ENCODE measurements around the gene TMEM161A. TPM values are rescaled to one million over a fixed set of nuclear protein-coding genes. Genes with fewer than 3 reads are reported as not detected.

Gene TMEM161A
- total RNA-seq, 2 experiments from 2014 or later, result 23.1 to 24.1 TPM

DNA sequence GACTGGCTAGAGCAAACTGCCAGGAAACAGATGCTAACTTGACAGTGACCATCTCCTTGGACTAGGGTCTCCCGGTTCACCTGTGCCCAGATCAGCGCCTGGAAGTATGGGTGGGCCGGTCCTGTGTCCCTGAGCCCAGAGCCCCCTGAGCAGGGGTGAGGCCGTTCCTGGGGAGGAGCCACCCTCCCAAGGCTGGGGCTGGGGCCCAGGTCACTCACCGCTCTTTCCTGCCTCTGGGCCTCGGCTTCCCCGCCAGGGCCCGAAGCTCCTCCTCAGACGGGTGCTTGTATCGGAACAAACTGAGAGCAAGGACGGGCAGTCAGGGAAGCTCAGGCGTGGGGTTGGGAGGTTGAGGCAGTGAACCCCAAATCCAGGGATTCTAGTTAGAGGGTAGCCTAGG, 5.4 kb downstream of the TMEM161A start:
- Mint-ChIP-seq H3K4me1 (peaks cover 16% of the 10 kb centered on the region), H3K27me3 (no peaks in the 10 kb centered on the region), H3K27ac (no peak overlapping the region), H3K9me3 (peaks cover 5% of the 10 kb centered on the region), H3K4me3 (no peak overlapping the region), H3K36me3 (ENCODE audit: low read depth) (peaks cover 19% of the 10 kb centered on the region)
- ChIA-PET CTCF (no interaction called here), POLR2A (no interaction called here)
- DNase-seq, result no peak

DNA sequence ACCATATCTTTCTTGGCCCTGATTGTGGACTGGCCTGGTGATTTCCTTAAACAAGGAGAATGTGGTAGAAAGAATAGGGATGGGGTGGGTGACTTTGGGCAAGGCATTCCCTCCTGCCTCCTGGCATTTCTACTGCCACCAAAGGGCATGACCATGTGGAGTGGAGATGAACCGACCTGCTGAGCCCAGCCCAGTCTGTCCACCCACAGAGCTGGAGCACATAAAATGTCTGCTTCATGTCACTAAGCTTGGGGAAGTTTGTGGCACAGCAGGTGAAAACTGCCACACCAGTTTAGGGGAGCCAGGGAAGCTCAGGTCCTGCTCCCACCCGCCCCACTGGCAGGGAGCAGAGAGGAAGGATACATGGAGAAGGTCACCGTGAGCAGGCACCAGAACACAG, 6.3 kb downstream of the TMEM161A start:
- POLR2A ChIA-PET, result no interaction called here
- peaks cover 5% of the 10 kb centered on the region for H3K9me3 Mint-ChIP-seq
- DNase-seq, result no peak
- no peaks in the 10 kb centered on the region for H3K27me3 Mint-ChIP-seq
- H3K27ac Mint-ChIP-seq, result no peak overlapping the region
- peaks cover 9% of the 10 kb centered on the region for H3K4me1 Mint-ChIP-seq
- peaks cover 20% of the 10 kb centered on the region for H3K36me3 Mint-ChIP-seq (ENCODE audit: low read depth)
- no peak overlapping the region for H3K4me3 Mint-ChIP-seq
- CTCF ChIA-PET, result no interaction called here

DNA sequence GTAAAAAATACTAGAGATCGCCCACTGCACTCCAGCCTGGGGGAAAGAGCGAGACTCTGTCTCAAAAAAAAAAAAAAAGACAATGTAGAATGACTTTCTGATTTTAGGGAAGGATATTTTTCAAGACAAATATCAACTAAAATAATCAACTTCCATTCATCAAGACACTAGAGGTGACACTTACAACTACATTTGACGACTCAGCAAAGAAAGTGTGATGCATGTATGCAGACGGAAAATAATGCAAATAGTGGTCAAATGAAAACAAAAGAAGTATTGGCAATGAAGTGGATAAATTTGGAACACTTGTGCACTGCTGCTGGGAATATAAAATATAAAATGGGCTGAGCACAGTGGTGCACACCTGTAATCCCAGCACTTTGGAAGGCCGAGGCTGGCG, 12.2 kb downstream of the TMEM161A start:
- no peak for DNase-seq
- H3K27me3 Mint-ChIP-seq, result no peaks in the 10 kb centered on the region
- CTCF ChIA-PET, result no interaction called here
- H3K4me3 Mint-ChIP-seq, result no peak overlapping the region
- no peak overlapping the region for H3K27ac Mint-ChIP-seq
- H3K36me3 Mint-ChIP-seq (ENCODE audit: low read depth), result peaks cover 25% of the 10 kb centered on the region
- H3K9me3 Mint-ChIP-seq, result peaks cover 2% of the 10 kb centered on the region
- POLR2A ChIA-PET, result no interaction called here
- peaks cover 4% of the 10 kb centered on the region for H3K4me1 Mint-ChIP-seq

DNA sequence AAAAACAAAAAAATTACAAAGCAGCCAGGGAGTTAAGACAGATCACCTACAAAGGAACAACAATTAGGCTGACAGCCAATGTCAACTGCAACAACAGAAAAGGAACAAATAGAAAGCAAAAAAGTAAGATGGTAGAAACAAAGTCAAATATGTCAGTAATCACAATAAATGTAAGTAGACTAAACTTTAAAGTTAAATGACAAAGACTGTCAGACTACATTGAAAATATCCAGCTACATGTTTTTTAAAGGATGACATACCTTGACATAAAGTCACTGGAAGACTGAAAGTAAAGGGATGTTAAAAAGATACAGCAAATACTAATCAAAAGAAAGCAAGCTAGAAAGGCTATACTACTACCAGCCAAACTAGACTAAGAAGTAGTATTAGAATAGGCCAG, 14.9 kb downstream of the TMEM161A start:
- H3K27me3 Mint-ChIP-seq, result no peaks in the 10 kb centered on the region
- ChIA-PET POLR2A (no interaction called here), CTCF (no interaction called here)
- peaks cover 2% of the 10 kb centered on the region for H3K9me3 Mint-ChIP-seq
- H3K4me1 Mint-ChIP-seq, result peaks cover 4% of the 10 kb centered on the region
- no peak overlapping the region for H3K4me3 Mint-ChIP-seq
- DNase-seq, result no peak
- peaks cover 22% of the 10 kb centered on the region for H3K36me3 Mint-ChIP-seq (ENCODE audit: low read depth)
- no peak overlapping the region for H3K27ac Mint-ChIP-seq

DNA sequence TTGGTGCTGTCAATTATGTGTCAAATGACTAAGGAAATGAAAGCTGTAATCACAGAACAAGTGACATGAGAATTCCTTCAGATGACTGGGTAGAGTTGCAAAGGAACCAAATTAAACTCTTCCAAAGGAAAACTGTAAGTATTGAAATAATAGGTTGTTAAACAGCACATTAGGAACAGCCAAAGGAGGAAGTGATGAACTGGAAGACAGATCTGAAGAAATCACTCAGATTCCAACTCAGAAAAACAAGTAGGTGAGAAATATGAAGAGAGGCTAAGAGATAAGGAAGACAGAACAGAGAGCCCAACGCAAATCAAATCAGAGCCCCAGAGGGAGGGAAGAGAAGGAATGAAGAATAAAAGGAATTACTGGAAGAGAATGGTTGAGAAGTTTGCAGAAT, 15.4 kb downstream of the TMEM161A start:
- H3K9me3 Mint-ChIP-seq, result peaks cover 2% of the 10 kb centered on the region
- CTCF ChIA-PET, result no interaction called here
- H3K27me3 Mint-ChIP-seq, result no peaks in the 10 kb centered on the region
- no peak overlapping the region for H3K27ac Mint-ChIP-seq
- H3K36me3 Mint-ChIP-seq (ENCODE audit: low read depth), result peaks cover 21% of the 10 kb centered on the region
- no peak overlapping the region for H3K4me3 Mint-ChIP-seq
- DNase-seq, result no peak
- POLR2A ChIA-PET, result no interaction called here
- peaks cover 4% of the 10 kb centered on the region for H3K4me1 Mint-ChIP-seq

DNA sequence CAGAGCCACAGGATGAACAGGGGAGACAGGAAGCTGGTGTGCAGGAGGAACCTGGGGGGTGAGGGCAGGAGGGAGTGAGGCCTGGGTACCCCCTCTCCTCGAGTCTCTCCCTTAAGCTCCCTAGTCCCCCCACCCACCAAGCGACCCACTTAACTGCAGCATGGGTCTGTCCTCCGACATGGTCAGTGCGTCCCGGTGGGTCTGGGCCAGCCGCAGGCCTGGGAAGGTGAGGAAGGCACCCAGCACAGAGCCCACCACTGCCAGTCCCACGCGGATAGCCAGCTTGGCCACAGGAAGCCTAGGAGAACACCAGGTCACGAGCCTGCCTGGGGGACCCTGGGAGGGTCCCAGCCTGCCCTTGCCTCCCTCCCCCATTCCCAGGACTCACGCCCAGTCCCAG, 16.9 kb downstream of the TMEM161A start:
- H3K9me3 Mint-ChIP-seq, result peaks cover 2% of the 10 kb centered on the region
- ChIA-PET CTCF (interaction anchor here (1.1 kb wide), 1 partner anchor 23 kb away, joined by 4 read pairs; no protein-coding TSS in a partner anchor), POLR2A (no interaction called here)
- H3K27ac Mint-ChIP-seq, result no peak overlapping the region
- peaks cover 4% of the 10 kb centered on the region for H3K4me1 Mint-ChIP-seq
- H3K4me3 Mint-ChIP-seq, result no peak overlapping the region
- H3K36me3 Mint-ChIP-seq (ENCODE audit: low read depth), result peaks cover 20% of the 10 kb centered on the region
- DNase-seq, result no peak
- H3K27me3 Mint-ChIP-seq, result no peaks in the 10 kb centered on the region

DNA sequence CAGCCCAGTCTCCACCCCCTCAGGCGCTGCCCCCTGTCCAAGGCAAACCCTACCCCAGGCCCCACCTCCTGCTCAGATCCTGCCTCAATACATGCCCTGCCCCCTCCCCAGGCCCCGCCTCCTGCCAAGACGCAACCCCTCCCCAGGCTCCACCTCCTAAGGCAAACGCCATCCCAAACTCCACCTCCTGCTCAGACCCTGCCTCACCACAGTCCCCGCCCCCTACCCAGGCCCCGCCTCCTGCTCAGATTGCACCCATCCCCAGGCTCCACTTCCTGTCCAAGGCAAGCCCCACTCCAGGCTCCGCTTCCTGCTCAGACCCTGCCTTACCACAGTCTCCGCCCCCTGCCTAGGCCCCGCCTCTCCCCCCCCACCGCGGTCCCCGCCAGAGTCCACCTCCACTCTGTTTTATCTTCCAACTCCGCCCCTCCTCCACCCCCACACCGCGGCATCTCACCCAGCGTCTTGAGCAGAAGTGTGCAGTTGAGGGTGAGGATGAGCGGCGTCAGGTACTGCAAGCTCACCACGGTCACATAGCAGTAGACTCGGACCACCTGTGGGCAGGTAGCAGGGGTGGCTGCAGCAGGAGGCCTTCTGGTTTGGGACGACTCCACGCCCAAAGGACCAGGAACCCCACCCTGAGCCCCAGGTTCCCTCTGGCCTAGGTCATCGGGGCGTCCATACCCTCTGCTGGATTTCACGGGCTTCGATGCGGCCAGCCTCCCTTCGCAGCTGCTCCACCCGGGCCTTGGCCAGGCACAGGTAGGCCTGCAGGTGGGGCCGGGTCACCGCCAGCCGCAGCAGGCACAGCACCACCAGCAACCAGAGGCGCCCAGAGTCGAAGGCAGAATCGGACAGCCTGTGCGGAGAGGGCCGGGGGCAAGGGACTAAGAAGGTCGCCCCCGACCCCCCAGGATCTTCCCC, 17.7 kb downstream of the TMEM161A start:
- peak; percentile 39 for DNase-seq
- Mint-ChIP-seq H3K9me3 (peaks cover 2% of the 10 kb centered on the region), H3K36me3 (ENCODE audit: low read depth) (peaks cover 20% of the 10 kb centered on the region), H3K4me1 (peaks cover 4% of the 10 kb centered on the region), H3K4me3 (no peak overlapping the region), H3K27me3 (no peaks in the 10 kb centered on the region), H3K27ac (no peak overlapping the region)
- ChIA-PET CTCF (interaction anchor here (1.1 kb wide), 1 partner anchor 22 kb away, joined by 4 read pairs; no protein-coding TSS in a partner anchor), POLR2A (no interaction called here)

DNA sequence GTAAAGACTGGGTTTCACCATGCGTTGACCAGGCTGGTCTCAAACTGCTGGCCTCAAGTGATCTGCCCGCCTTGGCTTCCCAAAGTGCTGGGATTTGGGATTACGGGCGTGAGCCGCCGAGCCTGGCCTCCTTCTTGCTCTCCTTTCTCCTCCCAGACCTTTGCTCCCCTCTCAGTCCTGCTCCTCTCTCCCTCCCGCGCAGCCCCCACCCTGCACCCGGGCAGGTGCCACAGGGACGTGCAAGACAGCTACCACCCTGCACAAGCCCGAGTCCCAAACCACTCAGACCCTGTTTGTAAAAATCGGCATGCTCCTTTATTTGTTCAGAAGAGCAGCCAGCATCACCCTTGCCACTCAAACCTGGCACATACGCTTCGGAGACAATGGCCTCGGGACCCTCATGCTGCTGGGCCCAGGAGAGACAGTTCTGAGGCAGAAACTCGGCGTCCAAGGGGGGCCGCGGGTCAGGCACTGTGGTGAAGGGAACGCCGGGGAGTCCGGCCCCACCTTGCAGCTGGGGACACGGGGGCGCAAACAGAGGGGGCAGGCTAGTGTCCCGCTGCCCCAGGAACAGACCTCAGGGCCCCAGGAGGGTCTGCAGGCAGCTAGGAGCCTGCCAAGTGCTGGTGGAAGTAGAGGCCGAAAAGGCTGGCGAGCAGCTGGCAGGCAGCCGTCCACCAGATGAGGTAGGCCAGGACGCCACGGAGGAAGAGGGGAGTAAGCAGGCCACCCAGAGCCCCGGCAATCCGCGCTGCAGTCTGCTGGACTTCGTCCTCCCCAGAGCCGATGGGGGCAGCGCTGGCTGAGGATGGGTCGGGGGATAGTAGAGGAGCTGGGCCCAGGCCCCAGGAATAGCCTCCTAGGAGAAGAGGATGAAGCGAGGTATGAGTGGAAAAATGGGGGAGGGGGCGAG, 18.7 kb downstream of the TMEM161A start:
- ChIA-PET CTCF (interaction anchor here (0.5 kb wide), 1 partner anchor 49 kb away, joined by 3 read pairs; no protein-coding TSS in a partner anchor), POLR2A (interaction anchor here (0.6 kb wide), 1 partner anchor 25 kb away, joined by 3 read pairs; no protein-coding TSS in a partner anchor)
- Mint-ChIP-seq H3K27ac (no peak overlapping the region), H3K36me3 (ENCODE audit: low read depth) (peaks cover 20% of the 10 kb centered on the region), H3K9me3 (peaks cover 2% of the 10 kb centered on the region), H3K4me3 (no peak overlapping the region), H3K27me3 (no peaks in the 10 kb centered on the region), H3K4me1 (peaks cover 4% of the 10 kb centered on the region)
- no peak for DNase-seq

DNA sequence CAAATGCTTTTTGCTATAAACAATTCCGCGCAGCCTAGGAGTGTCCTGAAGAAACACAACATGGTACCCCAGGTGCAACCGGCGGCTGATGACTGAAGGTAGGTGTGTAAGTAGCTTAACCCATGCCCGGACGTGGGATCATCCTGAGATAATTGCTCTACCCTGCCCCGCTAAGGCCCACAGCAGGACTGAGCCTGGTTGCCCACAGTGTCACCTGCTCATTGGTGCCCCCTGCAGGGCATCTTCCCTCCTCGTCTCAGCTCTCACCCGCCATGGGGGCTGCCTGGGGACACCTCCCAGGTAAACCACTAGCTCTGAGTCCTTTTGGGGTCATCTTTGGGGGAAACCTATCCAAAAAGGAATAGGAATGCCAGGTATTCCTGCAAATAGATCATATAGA, 22.3 kb downstream of the TMEM161A start:
- Mint-ChIP-seq H3K4me3 (no peak overlapping the region), H3K36me3 (ENCODE audit: low read depth) (peaks cover 4% of the 10 kb centered on the region), H3K4me1 (peaks cover 1% of the 10 kb centered on the region), H3K27me3 (no peaks in the 10 kb centered on the region), H3K9me3 (no peaks in the 10 kb centered on the region), H3K27ac (no peak overlapping the region)
- POLR2A ChIA-PET, result no interaction called here
- CTCF ChIA-PET, result interaction anchor here (0.5 to 1.6 kb wide), 9 partner anchors 9 to 114 kb away, joined by 3 to 7 read pairs (median 3); no protein-coding TSS in a partner anchor
- peak; percentile 56 for DNase-seq

DNA sequence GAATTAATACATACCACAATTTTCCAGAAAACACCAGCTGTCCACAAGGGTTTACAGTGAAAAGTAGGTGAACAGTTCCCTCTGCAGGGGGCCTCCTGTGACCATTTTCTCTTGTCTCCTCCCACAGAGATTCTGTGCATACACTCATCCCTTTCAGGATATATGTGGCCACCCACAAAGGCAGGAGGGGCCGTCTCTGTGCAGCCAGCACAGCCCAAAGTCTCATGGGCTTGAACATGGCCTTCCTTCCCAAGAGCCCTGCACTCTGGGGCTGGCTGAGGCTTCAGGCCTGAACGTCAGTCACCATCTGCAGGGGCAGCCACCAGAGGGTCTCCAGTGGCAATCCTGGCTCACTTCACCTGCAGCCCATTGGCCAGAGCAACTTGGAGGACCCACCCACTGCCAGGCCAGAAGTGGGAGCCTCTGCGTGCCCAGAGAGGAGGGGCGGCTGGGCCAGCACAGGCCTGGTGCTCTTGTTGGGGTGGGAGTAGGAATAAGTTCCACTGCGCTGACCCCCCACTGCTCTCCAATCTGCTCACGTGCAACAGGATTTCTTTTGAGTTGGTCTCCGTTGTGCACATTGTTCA, 25.1 kb downstream of the TMEM161A start:
- no peak overlapping the region for H3K4me3 Mint-ChIP-seq
- no peaks in the 10 kb centered on the region for H3K9me3 Mint-ChIP-seq
- ChIA-PET CTCF (no interaction called here), POLR2A (no interaction called here)
- no peaks in the 10 kb centered on the region for H3K36me3 Mint-ChIP-seq (ENCODE audit: low read depth)
- no peaks in the 10 kb centered on the region for H3K27me3 Mint-ChIP-seq
- DNase-seq, result no peak
- no peak overlapping the region for H3K27ac Mint-ChIP-seq
- peaks cover 1% of the 10 kb centered on the region for H3K4me1 Mint-ChIP-seq

DNA sequence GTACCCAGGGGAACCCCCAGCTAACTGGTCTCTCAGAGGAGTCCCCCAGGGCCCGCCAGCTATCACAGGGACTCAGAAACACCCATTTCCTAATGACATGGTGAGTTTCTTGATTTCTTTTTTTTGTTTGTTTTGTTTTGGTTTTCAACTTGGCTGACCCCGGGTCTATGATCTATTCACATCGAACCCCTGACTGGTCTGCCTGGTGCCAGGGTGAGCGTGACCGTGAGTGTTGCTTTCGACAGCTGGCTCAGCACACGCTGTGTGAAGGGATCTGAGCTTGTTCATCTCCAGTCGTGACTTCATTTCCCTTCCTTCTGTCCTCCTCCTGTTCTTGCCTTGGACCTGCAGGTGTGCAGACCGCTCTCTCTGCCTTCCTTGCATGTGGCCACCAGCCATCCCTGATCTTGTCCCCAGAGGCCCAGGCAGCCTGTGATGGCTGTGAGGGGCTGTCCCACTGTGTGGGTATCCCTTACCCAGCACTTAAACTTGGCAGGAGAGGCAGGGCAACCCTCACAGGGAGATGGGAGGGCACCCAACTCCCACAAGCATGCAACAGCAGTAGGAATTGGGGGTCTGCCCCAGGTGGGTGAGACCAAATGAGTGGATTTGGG, 26.2 kb downstream of the TMEM161A start:
- Mint-ChIP-seq H3K36me3 (ENCODE audit: low read depth) (no peaks in the 10 kb centered on the region), H3K4me1 (peaks cover 1% of the 10 kb centered on the region), H3K27me3 (no peaks in the 10 kb centered on the region), H3K27ac (no peak overlapping the region), H3K4me3 (no peak overlapping the region), H3K9me3 (no peaks in the 10 kb centered on the region)
- CTCF ChIA-PET, result interaction anchor here (0.6 to 1.1 kb wide), 2 partner anchors 25 to 28 kb away, joined by 3 read pairs; no protein-coding TSS in a partner anchor
- no peak for DNase-seq
- POLR2A ChIA-PET, result no interaction called here

DNA sequence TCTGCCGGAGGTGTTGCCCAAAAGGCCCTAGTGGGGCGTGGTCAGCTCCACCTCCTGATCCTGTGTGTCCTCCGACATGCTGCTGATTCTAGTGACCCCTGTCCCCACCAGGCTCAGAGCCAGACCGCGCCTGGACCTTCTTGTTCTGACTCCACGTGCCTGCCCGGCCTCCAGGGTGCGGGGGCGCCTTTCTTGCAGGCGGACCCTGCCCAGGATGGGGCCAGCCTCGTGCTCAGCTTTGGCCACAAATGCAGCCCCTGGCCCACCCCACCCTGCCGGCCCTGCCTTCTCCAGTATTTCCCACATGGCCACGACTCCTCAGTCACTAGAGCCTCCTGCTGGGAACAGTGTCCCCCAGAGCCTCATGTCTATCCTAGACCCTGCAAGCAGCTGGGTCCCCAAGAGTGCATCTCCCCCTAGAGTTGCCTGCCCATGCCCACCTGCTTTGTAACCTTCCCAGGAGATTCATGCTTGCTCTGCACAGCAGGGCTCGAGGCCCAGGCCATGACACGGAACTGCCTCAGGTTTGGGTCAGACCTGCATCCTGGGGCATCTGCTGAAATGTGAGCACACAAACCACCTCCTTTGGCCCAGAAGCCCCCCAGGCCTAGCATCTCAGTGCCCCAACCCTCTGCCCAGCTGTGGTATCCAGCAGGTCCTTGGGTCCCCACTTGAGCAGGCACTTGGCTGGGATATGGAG, 27.0 kb downstream of the TMEM161A start:
- H3K27me3 Mint-ChIP-seq, result no peaks in the 10 kb centered on the region

More for the DNA sequence above, 27.0 kb downstream of the TMEM161A start:
- peaks cover 1% of the 10 kb centered on the region for H3K4me1 Mint-ChIP-seq
- no peaks in the 10 kb centered on the region for H3K36me3 Mint-ChIP-seq (ENCODE audit: low read depth)
- POLR2A ChIA-PET, result no interaction called here
- no peak overlapping the region for H3K27ac Mint-ChIP-seq
- CTCF ChIA-PET, result interaction anchor here (0.6 to 1.1 kb wide), 3 partner anchors 13 to 27 kb away, joined by 3 read pairs; no protein-coding TSS in a partner anchor
- DNase-seq, result no peak
- no peaks in the 10 kb centered on the region for H3K9me3 Mint-ChIP-seq
- H3K4me3 Mint-ChIP-seq, result no peak overlapping the region

All from activated CD4-positive, alpha-beta T cell treated with anti-CD3 and anti-CD28 coated beads, Interleukin-2, amount 10 ng/mL, durations not matched to agents 7 days and 5 days (primary cell).